SK-N-SH treated with all-trans-retinoic acid at 6 μM for 48 hours (cell line): ENCODE results near the gene ZDHHC11B.

Source experiments
- BACH2 ChIP-seq: fragments of 250-450 bp; sonication (Bioruptor Pico); IDR thresholded peaks from 2 replicates; pipeline ENCODE4 v1.9.0; 2021; ENCODE audit warnings: mild to moderate bottlenecking, borderline replicate concordance
- CREB5 ChIP-seq: fragments of 250-450 bp; sonication (Bioruptor Pico); IDR thresholded peaks from 2 replicates; pipeline ENCODE4 v1.5.1; 2020; ENCODE audit warnings: low read depth, mild to moderate bottlenecking, moderate library complexity
- ZC3H10 ChIP-seq: fragments of 250-450 bp; sonication (Bioruptor Pico); IDR thresholded peaks from 2 replicates; pipeline ENCODE4 v1.5.1; 2021; ENCODE audit warnings: mild to moderate bottlenecking, moderate library complexity
- ZNF70 ChIP-seq: fragments of 450-650 bp; formaldehyde crosslinking; IDR thresholded peaks from 2 replicates; pipeline ENCODE4 v1.5.0; 2020; ENCODE audit warnings: mild to moderate bottlenecking, moderate library complexity

- TF ChIP-seq CREB5 (CRISPR knock-in tag) (no peak), BACH2 (CRISPR knock-in tag) (no peak), ZNF70 (CRISPR knock-in tag) (no peak), ZC3H10 (CRISPR knock-in tag) (no peak)
Observed at GRCh38 chr5:677131-678101, 107.1 kb downstream of the ZDHHC11B start.
